Measurements from ENCODE around the gene CLTC. TPM values are rescaled to one million over a fixed set of nuclear protein-coding genes. Genes with fewer than 3 reads are reported as not detected.

The CLTC gene
- total RNA-seq, 1 experiment from 2014 or later: 283 TPM

GRCh38 chr17:59719526-59719925 lies 99.8 kb downstream of the CLTC start:
- no peaks in the 10 kb centered on the region for H3K9me3 Mint-ChIP-seq
- POLR2A ChIA-PET: no interaction called here
- no peaks in the 10 kb centered on the region for H3K36me3 Mint-ChIP-seq
- no peak for ATAC-seq
- no peak for DNase-seq (ENCODE audit: low spot score)
- no peaks in the 10 kb centered on the region for H3K27me3 Mint-ChIP-seq (ENCODE audit: low read depth)
- TF ChIP-seq ZBTB21 (CRISPR knock-in tag; IDR thresholded peaks at IDR 0.05; ENCODE audit: borderline replicate concordance) (no peak), TP53 (CRISPR knock-in tag; IDR thresholded peaks at IDR 0.05) (no peak), MLX (CRISPR knock-in tag; IDR thresholded peaks at IDR 0.05) (no peak), USF1 (CRISPR knock-in tag; IDR thresholded peaks at IDR 0.05) (no peak), ZNF396 (CRISPR knock-in tag; IDR thresholded peaks at IDR 0.05; ENCODE audit: borderline replicate concordance) (no peak), TCF7 (CRISPR knock-in tag; IDR thresholded peaks at IDR 0.05; ENCODE audit: low read depth) (no peak)
- CTCF ChIA-PET: no interaction called here
- H3K4me3 Mint-ChIP-seq: no peak overlapping the region
- H3K4me1 Mint-ChIP-seq: peaks cover 11% of the 10 kb centered on the region
- no peak overlapping the region for H3K27ac Mint-ChIP-seq

- Mint-ChIP-seq H3K4me1 (peaks cover 11% of the 10 kb centered on the region), H3K27ac (no peak overlapping the region), H3K27me3 (ENCODE audit: low read depth) (no peaks in the 10 kb centered on the region), H3K4me3 (no peak overlapping the region), H3K9me3 (no peaks in the 10 kb centered on the region), H3K36me3 (no peaks in the 10 kb centered on the region)
- ChIA-PET CTCF (no interaction called here), POLR2A (no interaction called here)
- ATAC-seq (no peak), DNase-seq (ENCODE audit: low spot score) (no peak)
- no peak for TF ChIP-seq CTCF (IDR thresholded peaks at IDR 0.05)
- no peak for TF ChIP-seq MAX (CRISPR knock-in tag; IDR thresholded peaks at IDR 0.05)
- no peak for TF ChIP-seq PRRX2 (CRISPR knock-in tag; IDR thresholded peaks at IDR 0.05)
- TF ChIP-seq MXD4 (CRISPR knock-in tag; IDR thresholded peaks at IDR 0.05; ENCODE audit: borderline replicate concordance): no peak
- no peak for TF ChIP-seq ZNF532 (CRISPR knock-in tag; IDR thresholded peaks at IDR 0.05; ENCODE audit: borderline replicate concordance)
- TF ChIP-seq SOX15 (CRISPR knock-in tag; IDR thresholded peaks at IDR 0.05): no peak
- TF ChIP-seq RELA (CRISPR knock-in tag; IDR thresholded peaks at IDR 0.05; ENCODE audit: borderline replicate concordance): no peak
- TF ChIP-seq ZBTB43 (CRISPR knock-in tag; IDR thresholded peaks at IDR 0.05): no peak
- TF ChIP-seq ZBTB21 (CRISPR knock-in tag; IDR thresholded peaks at IDR 0.05; ENCODE audit: borderline replicate concordance): no peak
- no peak for TF ChIP-seq E2F5 (CRISPR knock-in tag; IDR thresholded peaks at IDR 0.05)
- TF ChIP-seq PRDM15 (CRISPR knock-in tag; IDR thresholded peaks at IDR 0.05): no peak
- TF ChIP-seq ZSCAN18 (CRISPR knock-in tag; IDR thresholded peaks at IDR 0.05): no peak
Observed at GRCh38 chr17:59722623-59723022, 102.9 kb downstream of the CLTC start.

Measured in WTC11 (cell line).